Prostate gland (tissue), 2 donors: ENCODE data around the gene RRP12.

Source experiments
- POLR2AphosphoS5 ChIP-seq: sonication (generic); formaldehyde crosslinking; IDR thresholded peaks from one replicate; pipeline ENCODE4 v1.6.1; 2017; ENCODE audit warnings: antibody characterized with exemption
- TF ChIP-seq, protein P1 (sequence below), 4 experiments: fragments of 200-600 bp in 2 of 4; fragments of 450-650 bp in 2 of 4; sonication (generic) in 2 of 4; IDR thresholded peaks; 1 replicate in 3 of 4; 2 replicates in 1 of 4; pipeline ENCODE4 v1.5.1; 2016 to 2019; ENCODE audit warnings: antibody characterized with exemption in 4 of 4, mild to moderate bottlenecking in 2 of 4, moderate library complexity in 2 of 4

DNA sequence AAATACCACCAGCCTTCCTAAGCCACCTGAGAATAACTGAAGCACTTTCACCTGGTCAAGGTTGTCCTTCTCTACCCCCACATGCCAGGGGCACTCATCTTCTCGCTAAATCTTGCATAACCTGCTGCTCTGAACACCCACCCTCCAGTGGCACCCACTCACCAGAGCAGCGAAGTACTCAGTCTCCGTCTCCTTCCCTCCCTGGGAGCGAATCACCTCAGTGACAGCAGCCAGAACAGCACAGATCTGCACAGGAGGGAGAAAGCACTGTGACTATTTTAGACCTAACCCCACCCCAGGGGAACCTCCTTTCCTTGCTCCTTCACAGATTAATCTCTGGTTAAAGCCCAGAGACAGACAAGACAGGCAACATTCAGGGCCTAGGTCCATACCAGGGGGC is 5.1 kb downstream of the RRP12 start:
- TF ChIP-seq, protein P1, sequence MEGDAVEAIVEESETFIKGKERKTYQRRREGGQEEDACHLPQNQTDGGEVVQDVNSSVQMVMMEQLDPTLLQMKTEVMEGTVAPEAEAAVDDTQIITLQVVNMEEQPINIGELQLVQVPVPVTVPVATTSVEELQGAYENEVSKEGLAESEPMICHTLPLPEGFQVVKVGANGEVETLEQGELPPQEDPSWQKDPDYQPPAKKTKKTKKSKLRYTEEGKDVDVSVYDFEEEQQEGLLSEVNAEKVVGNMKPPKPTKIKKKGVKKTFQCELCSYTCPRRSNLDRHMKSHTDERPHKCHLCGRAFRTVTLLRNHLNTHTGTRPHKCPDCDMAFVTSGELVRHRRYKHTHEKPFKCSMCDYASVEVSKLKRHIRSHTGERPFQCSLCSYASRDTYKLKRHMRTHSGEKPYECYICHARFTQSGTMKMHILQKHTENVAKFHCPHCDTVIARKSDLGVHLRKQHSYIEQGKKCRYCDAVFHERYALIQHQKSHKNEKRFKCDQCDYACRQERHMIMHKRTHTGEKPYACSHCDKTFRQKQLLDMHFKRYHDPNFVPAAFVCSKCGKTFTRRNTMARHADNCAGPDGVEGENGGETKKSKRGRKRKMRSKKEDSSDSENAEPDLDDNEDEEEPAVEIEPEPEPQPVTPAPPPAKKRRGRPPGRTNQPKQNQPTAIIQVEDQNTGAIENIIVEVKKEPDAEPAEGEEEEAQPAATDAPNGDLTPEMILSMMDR (IDR thresholded peaks at IDR 0.05), result no peak
- no peak for TF ChIP-seq POLR2AphosphoS5
